IPS DF 4.7 (cell line): ENCODE results near the gene LRMDA.

Experiments used
- DNase-seq: peaks from one replicate; pipeline ENCODE4 v3.0.0-alpha.2; 2013; ENCODE audit warnings: low spot score; ENCODE audit errors: extremely low read depth

Gene LRMDA

GRCh38 chr10:76236356-76236755 lies 804.9 kb downstream of the LRMDA start:
- no peak for DNase-seq

GRCh38 chr10:76242956-76243355 lies 811.5 kb downstream of the LRMDA start:
- DNase-seq, result no peak

DNA sequence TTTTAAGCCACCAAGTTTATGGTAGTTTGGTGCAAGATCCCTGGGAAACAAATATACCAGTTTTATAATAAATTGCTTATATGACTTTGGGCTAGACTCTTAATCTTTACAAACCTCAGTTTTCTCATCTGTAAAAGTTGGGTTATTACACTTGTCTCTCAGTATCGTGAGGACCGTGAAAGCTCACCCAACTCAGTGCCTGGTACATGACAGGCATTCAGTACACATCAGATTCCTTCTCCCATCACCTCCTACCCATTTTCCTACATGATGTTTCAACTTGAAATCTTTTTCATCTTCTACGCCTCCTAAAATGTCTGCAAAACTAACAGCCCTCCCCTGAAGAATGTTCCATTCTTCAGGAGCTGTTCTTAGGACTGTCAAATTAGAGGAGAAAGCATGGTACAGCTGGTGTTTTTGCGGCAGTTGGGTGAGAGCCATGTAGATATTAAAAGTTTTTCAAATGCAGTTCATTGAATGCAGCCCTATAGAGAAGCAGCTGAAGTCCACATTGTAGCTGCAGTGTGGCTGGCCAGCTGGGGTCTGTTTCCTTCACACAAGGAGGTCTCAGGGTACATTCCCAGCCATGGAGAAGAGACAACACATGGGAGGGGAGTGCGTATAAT lies 812.8 kb downstream of the LRMDA start:
- DNase-seq, result no peak

DNA sequence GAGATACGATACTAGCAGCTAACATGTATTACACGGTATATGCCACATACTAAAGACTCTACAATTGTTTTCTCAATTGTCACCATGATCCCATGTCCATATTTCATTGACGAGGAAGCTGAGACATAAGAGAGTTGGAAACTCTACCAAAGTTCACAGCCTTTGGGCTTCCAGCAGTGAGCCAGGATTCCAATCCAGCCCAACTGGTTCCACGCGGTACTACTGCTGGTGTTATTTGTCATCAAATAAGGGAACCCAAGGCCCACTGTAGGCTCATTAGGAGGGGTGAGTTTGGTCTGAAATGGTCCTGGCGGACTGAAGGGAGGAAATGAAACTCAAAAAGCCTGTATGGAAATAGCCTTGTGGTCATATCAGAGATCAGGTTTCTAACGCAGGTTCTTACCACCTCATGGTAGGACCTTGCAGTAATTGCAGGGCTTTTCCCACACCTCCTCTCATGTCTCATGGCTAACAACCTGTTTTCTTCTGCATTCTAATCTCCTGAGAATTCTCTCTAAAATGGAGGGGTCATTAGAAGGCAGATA lies 814.6 kb downstream of the LRMDA start:
- DNase-seq, result no peak

DNA sequence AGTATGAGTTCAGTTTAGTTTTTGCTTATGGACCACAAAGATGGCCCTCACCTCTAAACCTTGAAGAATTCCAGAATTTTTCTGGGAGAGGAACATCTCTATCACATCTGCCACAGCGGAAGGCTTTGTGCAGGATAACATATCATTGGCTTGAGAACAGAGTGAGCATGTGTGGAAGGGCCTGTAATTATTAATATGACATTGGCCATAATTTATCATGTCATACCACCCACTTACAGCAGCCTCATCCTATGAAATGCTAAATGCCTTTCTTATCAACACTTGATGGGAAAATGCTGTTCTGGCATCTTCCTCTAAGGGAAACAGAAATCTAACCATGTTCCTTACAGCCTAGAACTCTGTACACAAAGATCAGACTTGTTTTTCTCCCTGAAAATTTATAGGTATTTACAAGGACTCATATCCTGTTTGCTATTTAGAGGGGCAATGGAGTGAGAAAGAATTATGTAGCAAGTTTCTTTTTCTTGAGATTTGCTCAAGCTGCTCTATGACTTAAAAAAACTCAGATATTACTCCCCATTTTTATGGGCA lies 817.3 kb downstream of the LRMDA start:
- DNase-seq, result no peak

- no peak for DNase-seq
These were observed 820.6 kb downstream of the LRMDA start for GRCh38 chr10:76251841-76252671.

GRCh38 chr10:76252733-76253132 lies 821.3 kb downstream of the LRMDA start:
- no peak for DNase-seq

DNA sequence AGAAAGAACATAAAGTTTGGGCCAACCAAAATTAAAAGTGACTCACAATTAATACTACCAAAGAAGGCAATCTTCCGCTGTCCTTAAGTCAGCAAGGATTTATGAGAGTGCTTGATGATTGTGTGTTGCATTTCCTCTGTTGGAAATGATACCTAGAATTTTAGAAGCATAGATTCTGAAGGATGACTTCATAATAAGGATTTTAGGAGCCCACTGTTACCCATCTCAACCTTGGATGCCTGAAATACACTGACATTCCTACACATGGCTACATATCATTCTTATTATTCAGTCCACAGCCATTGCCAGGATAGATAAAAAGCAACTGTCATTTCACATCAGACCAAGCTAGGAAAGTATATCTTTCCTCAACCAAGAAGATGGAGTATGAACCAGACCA lies 823.8 kb downstream of the LRMDA start:
- DNase-seq, result no peak

DNA sequence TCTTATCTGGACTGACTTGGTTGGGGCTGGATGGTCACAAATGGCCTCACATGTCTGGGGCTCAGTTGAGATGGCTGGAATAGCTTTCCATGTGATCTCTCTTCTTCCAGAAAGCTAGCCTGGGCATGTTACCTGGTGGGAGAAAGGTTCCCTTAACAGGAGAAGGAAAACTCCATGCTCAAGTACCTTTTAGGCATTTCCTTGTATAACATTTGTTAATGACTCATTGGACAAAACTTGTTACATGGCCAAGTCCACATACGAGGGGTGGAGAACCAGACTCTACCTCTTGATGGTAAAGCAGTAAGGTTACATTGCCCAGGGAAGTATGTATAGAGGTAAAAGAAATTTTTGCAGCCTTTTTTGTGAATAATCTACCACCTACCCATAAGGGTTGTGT lies 826.4 kb downstream of the LRMDA start:
- DNase-seq, result no peak

DNA sequence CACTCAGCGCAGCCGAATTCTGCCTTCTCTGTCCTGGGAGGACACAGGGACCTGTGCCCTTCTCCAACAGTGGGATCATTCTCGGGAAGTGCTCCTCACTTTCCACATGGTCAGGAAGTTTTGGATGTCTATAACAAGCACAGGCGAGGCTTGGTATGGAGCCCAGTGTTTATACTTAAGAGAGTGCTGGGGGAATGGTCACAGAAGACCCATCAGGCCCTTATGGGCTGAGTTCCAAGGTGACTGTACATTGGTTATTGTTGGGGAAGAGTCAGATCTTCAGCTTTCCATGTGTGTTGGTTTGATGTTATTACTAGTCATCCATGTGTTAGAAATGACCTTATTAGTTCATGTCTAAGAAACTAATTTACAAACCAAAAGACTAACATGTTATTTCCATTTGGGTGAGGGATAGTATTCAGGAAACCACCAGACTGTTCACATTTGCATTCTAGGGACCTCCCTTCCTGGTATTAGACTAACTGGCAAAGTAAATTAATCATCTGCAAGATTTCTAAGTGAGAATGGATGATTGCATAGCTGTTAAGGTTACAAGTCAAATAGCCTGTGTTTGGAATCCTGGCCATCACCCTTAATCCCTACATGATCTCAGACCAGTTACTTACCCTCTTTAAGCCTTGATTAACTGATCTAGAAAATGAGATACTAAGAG lies 834.2 kb downstream of the LRMDA start:
- no peak for DNase-seq

DNA sequence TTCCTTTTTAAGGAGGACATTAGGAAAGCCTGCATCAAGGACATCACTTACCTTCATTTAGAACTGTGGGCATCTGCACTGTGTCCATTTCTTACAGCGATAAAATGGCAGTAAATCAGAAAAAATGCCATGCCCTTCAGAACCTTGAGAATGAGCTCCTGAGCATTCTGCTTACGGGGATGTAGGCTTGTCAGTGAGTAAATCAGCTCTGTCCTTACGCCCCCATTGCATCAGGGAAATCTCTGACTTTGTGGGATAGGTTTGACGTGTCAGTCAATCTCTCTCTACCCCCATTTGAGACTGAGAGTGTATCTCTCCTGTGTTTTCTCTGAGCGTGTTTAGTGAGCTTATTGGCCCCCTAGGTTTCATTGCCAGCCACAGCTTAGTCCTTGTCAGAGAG lies 837.1 kb downstream of the LRMDA start:
- no peak for DNase-seq

DNA sequence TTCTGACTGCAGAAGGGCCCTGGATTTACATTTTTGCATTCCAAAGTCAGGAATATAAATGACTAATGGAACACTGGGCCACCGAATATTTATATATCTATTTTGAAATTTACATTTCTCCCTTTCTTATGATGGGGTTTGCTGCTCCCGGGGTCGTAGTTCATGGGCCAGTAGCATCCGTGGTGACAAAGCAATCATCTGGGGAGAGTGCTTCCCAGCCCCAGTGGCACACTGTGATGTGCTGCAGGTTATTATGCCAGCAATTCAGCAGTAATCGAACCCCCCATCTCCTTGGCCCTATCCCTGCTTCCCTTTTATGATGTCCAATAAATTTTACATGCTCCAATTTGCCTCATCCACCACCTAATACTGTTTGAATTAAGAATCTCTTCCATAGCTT lies 837.5 kb downstream of the LRMDA start:
- no peak for DNase-seq

GRCh38 chr10:76270464-76270863 lies 839.0 kb downstream of the LRMDA start:
- no peak for DNase-seq

- no peak for DNase-seq
These were observed 843.5 kb downstream of the LRMDA start for GRCh38 chr10:76274933-76275332.

- DNase-seq, result no peak
These were observed 847.5 kb downstream of the LRMDA start for GRCh38 chr10:76278811-76279460.

- DNase-seq, result no peak
These were observed 850.2 kb downstream of the LRMDA start for GRCh38 chr10:76281659-76282058.

GRCh38 chr10:76282061-76283025 lies 850.9 kb downstream of the LRMDA start:
- DNase-seq, result no peak

DNA sequence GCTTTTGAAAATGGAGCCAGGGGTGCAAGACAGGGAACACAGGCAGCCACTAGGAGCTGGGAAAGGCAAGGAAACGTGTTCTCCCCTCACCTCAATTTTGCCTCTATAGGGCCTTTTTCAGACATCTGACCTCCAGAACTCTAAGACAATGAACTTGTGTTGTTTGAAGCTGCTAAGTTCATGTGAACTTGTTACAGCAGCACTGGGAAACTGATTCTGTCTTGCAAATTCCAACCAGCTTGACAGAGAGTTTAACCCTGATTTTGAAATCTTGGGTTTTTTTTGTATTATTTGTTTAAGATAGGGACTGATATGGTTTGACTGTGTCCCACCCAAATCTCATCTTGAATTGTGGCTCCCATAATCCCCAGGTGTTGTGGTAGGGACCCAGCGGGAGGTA lies 852.9 kb downstream of the LRMDA start:
- DNase-seq, result no peak

DNA sequence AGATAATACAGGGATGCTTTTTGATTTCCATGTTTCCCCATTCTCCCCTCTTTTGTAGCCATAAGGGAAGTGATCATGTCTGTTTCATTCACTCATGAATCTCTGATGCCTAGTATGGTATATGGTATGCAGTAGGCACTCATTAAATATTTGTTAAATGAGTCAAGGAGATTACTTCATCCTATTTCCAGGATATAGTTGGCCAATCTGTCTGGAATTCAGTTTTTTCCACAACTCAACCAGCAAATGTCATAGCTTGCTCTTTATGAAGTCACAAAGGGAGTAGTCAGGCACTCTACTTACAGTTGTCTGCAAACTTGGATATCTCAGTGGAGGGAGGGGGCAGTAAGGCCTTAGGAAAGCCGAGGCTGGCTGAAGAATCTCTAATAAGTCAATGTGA lies 853.6 kb downstream of the LRMDA start:
- no peak for DNase-seq

DNA sequence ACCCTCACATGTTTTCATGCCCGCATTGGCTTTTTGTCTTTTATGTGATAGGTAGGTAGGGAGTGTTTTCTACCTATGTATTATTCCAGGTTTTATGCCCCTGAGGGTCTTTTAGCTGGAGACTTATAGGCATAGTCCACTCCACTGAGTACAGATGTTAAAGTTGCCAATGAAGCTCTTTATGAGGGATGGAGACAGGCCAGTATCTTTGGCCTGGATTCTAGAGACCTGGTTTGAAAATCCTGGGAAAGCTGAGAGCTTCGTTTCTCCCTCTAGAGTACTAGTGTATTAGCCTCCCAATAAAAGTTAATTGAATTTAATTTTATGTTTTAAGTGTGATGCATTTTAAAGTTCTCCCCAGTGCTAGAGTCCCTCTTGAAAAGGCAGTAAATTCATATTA lies 854.1 kb downstream of the LRMDA start:
- DNase-seq, result no peak
